ENCODE results near the gene SH3GL3. TPM values are rescaled to one million over a fixed set of nuclear protein-coding genes. Genes with fewer than 3 reads are reported as not detected.

Gene SH3GL3
- polyA plus RNA-seq, 1 of the 3 experiments (the other 2 are of a cell fraction), result not detected

DNA sequence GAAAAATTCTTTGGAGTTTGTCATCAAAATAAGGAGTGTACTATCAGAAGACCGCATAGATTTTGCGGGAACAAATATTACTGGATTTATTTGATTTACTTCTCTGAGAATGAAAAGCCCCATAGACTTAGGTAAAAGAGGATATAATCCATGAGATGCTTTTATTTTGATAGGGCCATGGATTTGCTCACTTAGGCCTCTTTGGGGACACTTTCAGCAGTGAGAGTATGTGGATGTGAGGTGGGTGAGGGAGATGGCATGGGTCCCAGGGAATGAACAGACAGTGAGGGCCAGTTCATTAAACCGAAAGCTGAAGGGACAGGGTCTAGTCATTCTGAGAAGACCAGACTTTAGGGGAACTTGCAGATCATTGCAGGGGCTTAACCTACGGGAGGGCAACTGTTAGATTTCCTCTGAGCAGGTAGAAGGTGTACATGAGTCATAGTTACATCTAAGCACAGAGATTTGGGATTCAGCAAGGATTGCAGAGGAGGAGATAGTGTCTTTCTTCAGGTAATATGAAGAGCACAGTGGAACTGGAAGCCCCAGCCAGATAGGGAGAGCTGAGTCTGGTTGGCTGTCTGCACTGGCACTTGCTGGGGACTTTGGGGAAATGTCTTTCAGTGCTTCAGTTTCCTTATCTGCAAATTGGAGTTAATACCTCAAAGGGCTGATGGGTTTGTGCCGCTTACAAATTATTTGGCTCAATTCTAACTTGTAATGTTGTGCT is 30.8 kb downstream of the SH3GL3 start:
- CTCF ChIA-PET, result no interaction called here

More for the DNA sequence above, 30.8 kb downstream of the SH3GL3 start:
- TF ChIP-seq RAD21 (IDR thresholded peaks at IDR 0.05; ENCODE audit: low read length), result no peak
- no peak for TF ChIP-seq RXRA (IDR thresholded peaks at IDR 0.05; ENCODE audit: borderline replicate concordance, low read depth)
- TF ChIP-seq POLR2AphosphoS5 (IDR thresholded peaks at IDR 0.05; ENCODE audit: low read depth, low read length), result no peak
- TF ChIP-seq, protein P1, sequence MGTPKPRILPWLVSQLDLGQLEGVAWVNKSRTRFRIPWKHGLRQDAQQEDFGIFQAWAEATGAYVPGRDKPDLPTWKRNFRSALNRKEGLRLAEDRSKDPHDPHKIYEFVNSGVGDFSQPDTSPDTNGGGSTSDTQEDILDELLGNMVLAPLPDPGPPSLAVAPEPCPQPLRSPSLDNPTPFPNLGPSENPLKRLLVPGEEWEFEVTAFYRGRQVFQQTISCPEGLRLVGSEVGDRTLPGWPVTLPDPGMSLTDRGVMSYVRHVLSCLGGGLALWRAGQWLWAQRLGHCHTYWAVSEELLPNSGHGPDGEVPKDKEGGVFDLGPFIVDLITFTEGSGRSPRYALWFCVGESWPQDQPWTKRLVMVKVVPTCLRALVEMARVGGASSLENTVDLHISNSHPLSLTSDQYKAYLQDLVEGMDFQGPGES (IDR thresholded peaks at IDR 0.05; ENCODE audit: low read depth, low read length), result no peak
- no peak for TF ChIP-seq NRF1 (IDR thresholded peaks at IDR 0.05; ENCODE audit: low read depth, low read length)
- TF ChIP-seq SMC3 (IDR thresholded peaks at IDR 0.05; ENCODE audit: low read depth, low read length), result no peak
- no peak for TF ChIP-seq NFIC (IDR thresholded peaks at IDR 0.05; ENCODE audit: borderline replicate concordance)
- TF ChIP-seq RFX5 (IDR thresholded peaks at IDR 0.05; ENCODE audit: low read length), result no peak
- no peak for TF ChIP-seq EP300 (IDR thresholded peaks at IDR 0.05; ENCODE audit: borderline replicate concordance in 1 of 2, low read depth in 1 of 2, low read length in 1 of 2)
- TF ChIP-seq CHD2 (IDR thresholded peaks at IDR 0.05; ENCODE audit: low read length, partially characterized antibody), result no peak
- no peak for TF ChIP-seq TAF1 (IDR thresholded peaks at IDR 0.05; ENCODE audit: borderline replicate concordance, low read depth, low read length)
- no peak for TF ChIP-seq ELF1 (IDR thresholded peaks at IDR 0.05)
- TF ChIP-seq, protein P2, sequence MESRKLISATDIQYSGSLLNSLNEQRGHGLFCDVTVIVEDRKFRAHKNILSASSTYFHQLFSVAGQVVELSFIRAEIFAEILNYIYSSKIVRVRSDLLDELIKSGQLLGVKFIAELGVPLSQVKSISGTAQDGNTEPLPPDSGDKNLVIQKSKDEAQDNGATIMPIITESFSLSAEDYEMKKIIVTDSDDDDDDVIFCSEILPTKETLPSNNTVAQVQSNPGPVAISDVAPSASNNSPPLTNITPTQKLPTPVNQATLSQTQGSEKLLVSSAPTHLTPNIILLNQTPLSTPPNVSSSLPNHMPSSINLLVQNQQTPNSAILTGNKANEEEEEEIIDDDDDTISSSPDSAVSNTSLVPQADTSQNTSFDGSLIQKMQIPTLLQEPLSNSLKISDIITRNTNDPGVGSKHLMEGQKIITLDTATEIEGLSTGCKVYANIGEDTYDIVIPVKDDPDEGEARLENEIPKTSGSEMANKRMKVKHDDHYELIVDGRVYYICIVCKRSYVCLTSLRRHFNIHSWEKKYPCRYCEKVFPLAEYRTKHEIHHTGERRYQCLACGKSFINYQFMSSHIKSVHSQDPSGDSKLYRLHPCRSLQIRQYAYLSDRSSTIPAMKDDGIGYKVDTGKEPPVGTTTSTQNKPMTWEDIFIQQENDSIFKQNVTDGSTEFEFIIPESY (IDR thresholded peaks at IDR 0.05; ENCODE audit: borderline replicate concordance, low read depth), result no peak
- TF ChIP-seq TCF12 (IDR thresholded peaks at IDR 0.05), result no peak
- TF ChIP-seq SIN3A (IDR thresholded peaks at IDR 0.05; ENCODE audit: borderline replicate concordance, low read depth, low read length), result no peak
- TF ChIP-seq, protein P3, sequence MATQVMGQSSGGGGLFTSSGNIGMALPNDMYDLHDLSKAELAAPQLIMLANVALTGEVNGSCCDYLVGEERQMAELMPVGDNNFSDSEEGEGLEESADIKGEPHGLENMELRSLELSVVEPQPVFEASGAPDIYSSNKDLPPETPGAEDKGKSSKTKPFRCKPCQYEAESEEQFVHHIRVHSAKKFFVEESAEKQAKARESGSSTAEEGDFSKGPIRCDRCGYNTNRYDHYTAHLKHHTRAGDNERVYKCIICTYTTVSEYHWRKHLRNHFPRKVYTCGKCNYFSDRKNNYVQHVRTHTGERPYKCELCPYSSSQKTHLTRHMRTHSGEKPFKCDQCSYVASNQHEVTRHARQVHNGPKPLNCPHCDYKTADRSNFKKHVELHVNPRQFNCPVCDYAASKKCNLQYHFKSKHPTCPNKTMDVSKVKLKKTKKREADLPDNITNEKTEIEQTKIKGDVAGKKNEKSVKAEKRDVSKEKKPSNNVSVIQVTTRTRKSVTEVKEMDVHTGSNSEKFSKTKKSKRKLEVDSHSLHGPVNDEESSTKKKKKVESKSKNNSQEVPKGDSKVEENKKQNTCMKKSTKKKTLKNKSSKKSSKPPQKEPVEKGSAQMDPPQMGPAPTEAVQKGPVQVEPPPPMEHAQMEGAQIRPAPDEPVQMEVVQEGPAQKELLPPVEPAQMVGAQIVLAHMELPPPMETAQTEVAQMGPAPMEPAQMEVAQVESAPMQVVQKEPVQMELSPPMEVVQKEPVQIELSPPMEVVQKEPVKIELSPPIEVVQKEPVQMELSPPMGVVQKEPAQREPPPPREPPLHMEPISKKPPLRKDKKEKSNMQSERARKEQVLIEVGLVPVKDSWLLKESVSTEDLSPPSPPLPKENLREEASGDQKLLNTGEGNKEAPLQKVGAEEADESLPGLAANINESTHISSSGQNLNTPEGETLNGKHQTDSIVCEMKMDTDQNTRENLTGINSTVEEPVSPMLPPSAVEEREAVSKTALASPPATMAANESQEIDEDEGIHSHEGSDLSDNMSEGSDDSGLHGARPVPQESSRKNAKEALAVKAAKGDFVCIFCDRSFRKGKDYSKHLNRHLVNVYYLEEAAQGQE (IDR thresholded peaks at IDR 0.05; ENCODE audit: low read depth, low read length), result no peak
- no peak for TF ChIP-seq MEF2A (IDR thresholded peaks at IDR 0.05; ENCODE audit: borderline replicate concordance, low read depth)
- H3K27me3 ChIP-seq (ENCODE audit: insufficient read depth), result no peaks in the 10 kb centered on the region
- POLR2A ChIA-PET, result no interaction called here
- no peaks in the 10 kb centered on the region for H3K79me2 ChIP-seq (ENCODE audit: insufficient read depth)
- no peaks in the 10 kb centered on the region for H3K4me1 ChIP-seq (ENCODE audit: control insufficient read depth in 1 of 2, insufficient read depth in 2 of 2, low read depth in 1 of 2, low read length in 1 of 2)
- no peak overlapping the region for H2AFZ ChIP-seq (ENCODE audit: low read depth)
- H3K9ac ChIP-seq, result no peak overlapping the region
- H3K27ac ChIP-seq (ENCODE audit: low read depth in 2 of 2, low read length in 1 of 2), result no peak overlapping the region
- no peaks in the 10 kb centered on the region for H3K36me3 ChIP-seq (replicated peaks in 1 of 2; ENCODE audit: control insufficient read depth in 1 of 2, insufficient read depth in 2 of 2, low read length in 1 of 2)
- no peaks in the 10 kb centered on the region for H3K9me3 ChIP-seq
- H4K20me1 ChIP-seq (ENCODE audit: insufficient read depth), result no peaks in the 10 kb centered on the region
- H3K9me2 ChIP-seq, result no peaks in the 10 kb centered on the region
- H3F3A ChIP-seq (replicated peaks; ENCODE audit: insufficient read depth), result no peaks in the 10 kb centered on the region
- 14% methylated on average over 5 of the region's 5 CpGs for WGBS (ENCODE audit: low lambda C conversion rate)
- no peak for DNase-seq
- H3K4me2 ChIP-seq, result no peak overlapping the region
- H3K4me3 ChIP-seq (ENCODE audit: low read depth in 2 of 2, low read length in 1 of 2), result no peak overlapping the region

Measured in SK-N-SH (cell line).